ENCODE results near the gene USP6NL. TPM values are rescaled to one million over a fixed set of nuclear protein-coding genes. Genes with fewer than 3 reads are reported as not detected.

Gene USP6NL
- total and polyA plus RNA-seq, 2 of the 8 experiments (the other 6 are each of a cell fraction or from before 2014, with no cell fraction given): 10.9 to 28.8 TPM

DNA sequence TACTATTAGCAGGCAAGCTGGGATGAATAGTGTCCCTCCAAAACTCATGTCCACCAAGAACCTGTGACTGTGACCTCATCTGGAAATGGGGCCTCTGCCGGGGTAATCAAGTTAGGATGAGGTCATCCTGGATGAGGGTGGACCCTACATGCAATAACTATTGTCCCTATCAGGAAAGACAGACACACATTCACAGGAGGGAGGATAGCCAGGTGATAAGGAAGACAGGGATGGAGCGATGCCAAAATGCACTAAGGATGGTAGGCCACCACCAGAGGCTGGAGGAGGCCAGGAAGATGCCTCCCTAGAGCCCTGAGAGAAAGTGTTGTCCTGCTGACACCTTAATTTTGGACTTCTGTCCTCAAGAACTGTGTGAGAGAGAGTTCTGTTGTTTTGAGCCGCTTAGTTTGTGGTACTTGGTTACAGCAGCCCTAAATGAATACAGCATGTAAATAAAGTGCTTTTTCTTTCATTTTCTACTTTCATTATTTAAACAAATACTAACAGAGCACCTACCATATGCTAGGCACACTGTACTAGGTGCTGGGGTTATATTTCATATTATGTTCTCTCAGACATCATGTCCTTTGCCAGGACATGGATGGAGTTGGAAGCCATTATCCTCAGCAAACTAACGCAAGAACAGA, 111.9 kb downstream of the USP6NL start:
- no peaks in the 10 kb centered on the region for H3K79me1 ChIP-seq (ENCODE audit: low read depth, low read length)
- H3K14ac ChIP-seq (ENCODE audit: insufficient read length): no peak overlapping the region
- TF ChIP-seq EZH2 (IDR thresholded peaks at IDR 0.05; ENCODE audit: low read depth, low read length, severe bottlenecking) (no peak), TAF7 (optimal IDR thresholded peaks at IDR 0.05; ENCODE audit: borderline replicate concordance, low read depth, low read length) (no peak), SIX5 (IDR thresholded peaks at IDR 0.05; ENCODE audit: low read depth, low read length) (no peak), EP300 (IDR thresholded peaks at IDR 0.05; ENCODE audit: borderline replicate concordance in 1 of 2, low read depth in 2 of 2, low read length in 2 of 2) (no peak), ATF2 (IDR thresholded peaks at IDR 0.05; ENCODE audit: low read length) (no peak), SP4 (IDR thresholded peaks at IDR 0.05; ENCODE audit: low read length) (no peak), MAFK (IDR thresholded peaks at IDR 0.05; ENCODE audit: low read depth, low read length) (no peak), POLR2A (IDR thresholded peaks at IDR 0.05; ENCODE audit: control extremely low read depth in 1 of 2, low read depth in 2 of 2, low read length in 2 of 2) (no peak), ASH2L (IDR thresholded peaks at IDR 0.05; ENCODE audit: low read length) (no peak), EGR1 (IDR thresholded peaks at IDR 0.05; ENCODE audit: borderline replicate concordance, low read depth, low read length) (no peak)
- TF ChIP-seq, protein P1, sequence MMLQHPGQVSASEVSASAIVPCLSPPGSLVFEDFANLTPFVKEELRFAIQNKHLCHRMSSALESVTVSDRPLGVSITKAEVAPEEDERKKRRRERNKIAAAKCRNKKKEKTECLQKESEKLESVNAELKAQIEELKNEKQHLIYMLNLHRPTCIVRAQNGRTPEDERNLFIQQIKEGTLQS (IDR thresholded peaks at IDR 0.05; ENCODE audit: insufficient read depth, low read depth, low read length): no peak
- DNase-seq (ENCODE audit: low read depth in 1 of 2, low spot score in 2 of 2) (no peak), FAIRE-seq (no peak)
- H2BK5ac ChIP-seq (ENCODE audit: low read depth, low read length): no peak overlapping the region
- no peak overlapping the region for H3K27ac ChIP-seq (ENCODE audit: low read depth, low read length)
- no peak overlapping the region for H2AK5ac ChIP-seq (ENCODE audit: low read depth, low read length)
- H3K4me2 ChIP-seq (ENCODE audit: insufficient read depth in 1 of 2, low read depth in 2 of 2, low read length in 2 of 2): no peak overlapping the region
- ChIA-PET CTCF (ENCODE audit: partially characterized antibody) (no interaction called here), POLR2A (ENCODE audit: partially characterized antibody) (no interaction called here)
- H2BK12ac ChIP-seq (ENCODE audit: low read depth, low read length): no peak overlapping the region
- no peak overlapping the region for H3K4me3 ChIP-seq (ENCODE audit: extremely low read depth in 1 of 4, insufficient read depth in 2 of 4, low read depth in 3 of 4, low read length in 4 of 4)
- no peak overlapping the region for H2BK20ac ChIP-seq (ENCODE audit: low read length)
- no peak overlapping the region for H4K8ac ChIP-seq (ENCODE audit: extremely low read depth, insufficient read depth, low read length)
- H4K20me1 ChIP-seq (replicated peaks in 1 of 2; ENCODE audit: control insufficient read depth in 1 of 2, insufficient read depth in 2 of 2, low read length in 2 of 2): peaks cover 0 to 2% of the 10 kb centered on the region in 2 experiments
- no peak overlapping the region for H4K91ac ChIP-seq (replicated peaks; ENCODE audit: insufficient read length, low read length)
- H2BK120ac ChIP-seq (replicated peaks; ENCODE audit: low read depth, low read length): no peak overlapping the region
- no peak overlapping the region for H3K9ac ChIP-seq (replicated peaks in 1 of 4; ENCODE audit: extremely low read depth in 1 of 4, low read depth in 3 of 4, low read length in 3 of 4)
- H3K79me2 ChIP-seq (ENCODE audit: control insufficient read depth in 1 of 2, insufficient read depth in 2 of 2, low read length in 2 of 2): no peaks in the 10 kb centered on the region
- H3K23me2 ChIP-seq (ENCODE audit: low read depth, low read length): no peaks in the 10 kb centered on the region
- H3K4me1 ChIP-seq (replicated peaks in 1 of 4; ENCODE audit: control insufficient read depth in 3 of 4, insufficient read depth in 4 of 4, low read length in 3 of 4): peaks cover 0 to 3% (median 0%) of the 10 kb centered on the region in 4 experiments; a peak in 1 of 7 replicates
- peaks cover 0 to 3% (median 0%) of the 10 kb centered on the region in 4 experiments; a peak in 2 of 8 replicates for H3K36me3 ChIP-seq (ENCODE audit: control insufficient read depth in 2 of 4, insufficient read depth in 4 of 4, low read length in 3 of 4)
- no peaks in the 10 kb centered on the region for H3K27me3 ChIP-seq (replicated peaks in 1 of 4; ENCODE audit: control insufficient read depth in 3 of 4, extremely low read depth in 1 of 4, insufficient read depth in 3 of 4, low read length in 3 of 4)
- H3K56ac ChIP-seq (replicated peaks; ENCODE audit: insufficient read length, low read depth, low read length): no peak overlapping the region
- no peak overlapping the region for H3K18ac ChIP-seq (ENCODE audit: extremely low read depth, low read length)
- H3K9me3 ChIP-seq (ENCODE audit: insufficient read depth in 2 of 2, low read depth in 1 of 2, low read length in 1 of 2): no peaks in the 10 kb centered on the region
- H2BK15ac ChIP-seq (ENCODE audit: low read length): no peak overlapping the region
- WGBS, 2 experiments (ENCODE audit: extremely low coverage in 1 of 2, insufficient coverage in 1 of 2, insufficient read length in 1 of 2, insufficient replicate concordance in 2 of 2, low coverage in 1 of 2, low lambda C conversion rate in 2 of 2, missing lambda C conversion rate in 1 of 2): 91% methylated on average over 4 of the region's 4 CpGs; no CpG with 5 or more reads in 1 of the 2 experiments
- H3K23ac ChIP-seq (ENCODE audit: insufficient read length): no peak overlapping the region
- no peak overlapping the region for H3K4ac ChIP-seq (replicated peaks; ENCODE audit: insufficient read length, low read depth, low read length)
- no peak overlapping the region for H4K5ac ChIP-seq (ENCODE audit: insufficient read length, low read depth, low read length)
- H2AFZ ChIP-seq (ENCODE audit: low read length): no peak overlapping the region
